Thoracic aorta endothelial cell (primary cell): ENCODE measurements around the gene EDNRA. TPM values are rescaled to one million over a fixed set of nuclear protein-coding genes. Genes with fewer than 3 reads are reported as not detected.

Source experiments
- total RNA-seq: library from RNA; depleted of rRNA; stranded (reverse); fragments of >200 nt; gene quantifications from 2 replicates; pipeline ENCODE4 v1.2.3, GENCODE V29; 2012

The EDNRA gene
- total RNA-seq, result not detected in 2 replicates

DNA sequence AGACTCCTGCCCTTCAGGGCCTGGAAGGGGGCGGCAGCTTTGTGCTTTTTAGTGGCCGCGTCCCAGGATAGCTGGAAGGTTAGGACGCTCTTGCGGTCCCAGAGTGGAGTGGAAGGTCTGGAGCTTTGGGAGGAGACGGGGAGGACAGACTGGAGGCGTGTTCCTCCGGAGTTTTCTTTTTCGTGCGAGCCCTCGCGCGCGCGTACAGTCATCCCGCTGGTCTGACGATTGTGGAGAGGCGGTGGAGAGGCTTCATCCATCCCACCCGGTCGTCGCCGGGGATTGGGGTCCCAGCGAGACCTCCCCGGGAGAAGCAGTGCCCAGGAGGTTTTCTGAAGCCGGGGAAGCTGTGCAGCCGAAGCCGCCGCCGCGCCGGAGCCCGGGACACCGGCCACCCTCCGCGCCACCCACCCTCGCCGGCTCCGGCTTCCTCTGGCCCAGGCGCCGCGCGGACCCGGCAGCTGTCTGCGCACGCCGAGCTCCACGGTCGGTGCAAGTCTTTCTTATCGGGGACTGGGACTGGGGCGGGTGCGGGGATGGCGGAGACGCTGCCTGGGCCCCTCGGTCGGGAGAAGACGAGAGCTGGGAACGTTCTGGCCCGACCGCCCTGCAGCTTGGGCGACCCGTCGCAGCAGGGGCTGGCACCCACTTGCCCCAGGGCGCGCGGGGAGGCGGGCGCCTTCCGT is at the start of gene EDNRA:
TSS of gene EDNRA (plus strand) at position 207 of the 686 bp plus-strand sequence. CDS start 4,585 bp downstream, outside the sequence.

Other genes with a start within 250 kb of the EDNRA start
- gene TMEM184C, start 136.3 kb downstream of the EDNRA start, total RNA-seq, result 40.2 and 42.6 TPM in 2 replicates
- 12.0 and 12.6 TPM in 2 replicates for gene PRMT9, start 203.1 kb downstream of the EDNRA start, total RNA-seq